Retinal pigment epithelial cell (primary cell): ENCODE measurements around the gene PTPRC.

Experiments used
- DNase-seq: peaks from one replicate; pipeline ENCODE4 v3.0.0-alpha.2; 2010; ENCODE audit warnings: low read depth
- H3K4me3 ChIP-seq: 2 replicates; pipeline ENCODE4 v1.5.1; 2011; ENCODE audit warnings: mild to moderate bottlenecking, low read length, control low read depth, moderate library complexity
- CTCF ChIP-seq: conservative IDR thresholded peaks from 2 replicates; pipeline ENCODE4 v1.5.1; 2011; ENCODE audit warnings: low read depth, low read length, control low read depth, inconsistent platforms

PTPRC gene

GRCh38 chr1:198638894-198639635 is at the start of gene PTPRC:
Gene PTPRC, plus strand, starts transcription at chr1:198639040. Its CDS starts 229 bp downstream, at chr1:198639269.
- no peak within 1 kb of the TSS for H3K4me3 ChIP-seq
- no peak for DNase-seq
- TF ChIP-seq CTCF: no peak

- H3K4me3 ChIP-seq: no peak overlapping the region
- no peak for DNase-seq
- TF ChIP-seq CTCF: no peak
These were observed 48.4 kb upstream of the PTPRC start for GRCh38 chr1:198590454-198590853.

GRCh38 chr1:198595765-198596164 is 43.1 kb upstream of the PTPRC start:
- H3K4me3 ChIP-seq: no peak overlapping the region
- no peak for DNase-seq
- TF ChIP-seq CTCF: no peak

- no peak for TF ChIP-seq CTCF
- H3K4me3 ChIP-seq: no peak overlapping the region
- DNase-seq: no peak
These were observed 41.0 kb upstream of the PTPRC start for GRCh38 chr1:198597690-198598430.

- no peak for DNase-seq
- no peak overlapping the region for H3K4me3 ChIP-seq
- no peak for TF ChIP-seq CTCF
These were observed 40.0 kb upstream of the PTPRC start for GRCh38 chr1:198598796-198599321.

- H3K4me3 ChIP-seq: no peak overlapping the region
- TF ChIP-seq CTCF: no peak
- no peak for DNase-seq
These were observed 39.1 kb upstream of the PTPRC start for GRCh38 chr1:198599749-198600148.
